LoVo (cell line): ENCODE results near the gene RASL11B.

Experiments
- DNase-seq: peaks from one replicate; pipeline ENCODE4 v3.0.0-alpha.2; 2016; ENCODE audit warnings: low spot score

The RASL11B gene

GRCh38 chr4:52915730-52916300 is 53.7 kb downstream of the RASL11B start:
- DNase-seq, result no peak
